ENCODE data around the gene CLSTN3. TPM values are rescaled to one million over a fixed set of nuclear protein-coding genes. Genes with fewer than 3 reads are reported as not detected.

CLSTN3 gene
- total and polyA plus RNA-seq, 2 of the 8 experiments (the other 6 are each of a cell fraction or from before 2014, with no cell fraction given), result 20.4 to 26.3 TPM

DNA sequence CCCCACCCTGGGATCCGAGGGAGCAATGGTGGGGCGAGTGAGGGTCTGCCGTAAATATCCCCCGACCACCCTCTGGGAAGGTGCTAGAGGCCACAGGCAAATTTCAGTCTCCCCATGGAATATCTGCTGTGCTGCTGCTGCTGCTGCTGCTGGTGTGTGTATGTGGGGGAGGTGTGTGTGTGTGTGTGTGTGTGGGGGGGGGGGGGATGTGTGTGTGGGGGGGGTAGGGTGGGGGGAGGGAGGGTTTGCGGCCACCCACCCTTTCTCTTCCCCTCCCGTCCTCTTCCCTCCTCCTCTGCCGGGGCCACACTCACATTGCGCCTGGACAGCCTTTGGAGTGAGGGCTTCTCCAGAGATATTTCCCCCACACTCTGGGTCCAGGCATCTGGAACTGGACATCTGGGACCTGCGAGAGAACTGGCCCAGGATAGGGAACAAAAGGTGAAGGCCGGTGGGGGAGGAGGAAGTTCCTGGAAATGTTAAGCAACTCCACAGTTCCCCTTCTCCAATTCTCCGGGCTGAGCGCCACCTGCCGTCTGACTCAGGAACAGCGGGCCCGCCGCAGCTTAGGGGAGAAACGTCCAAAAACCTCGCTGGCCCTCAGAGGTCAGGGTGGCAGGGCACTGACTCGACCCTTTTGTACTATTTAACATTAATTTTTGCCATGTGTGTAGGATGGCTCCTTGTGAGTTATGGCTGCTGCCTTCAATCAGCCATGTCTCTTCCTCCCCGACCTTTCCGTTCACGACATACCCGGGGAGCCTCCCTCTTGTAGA lies 21.2 kb upstream of the CLSTN3 start, which contains the start of gene C1RL:
Gene C1RL, minus strand, starts transcription at position 419 of the 776 bp plus-strand sequence. Its CDS starts 34 bp downstream, at position 385.
- no peaks in the 10 kb centered on the region for H3K27me3 ChIP-seq (replicated peaks in 1 of 4; ENCODE audit: control insufficient read depth in 3 of 4, extremely low read depth in 1 of 4, insufficient read depth in 3 of 4, low read length in 3 of 4)
- TF ChIP-seq PHF8 (conservative IDR thresholded peaks at IDR 0.05; ENCODE audit: low read depth, low read length) (no peak), RBBP5 (IDR thresholded peaks at IDR 0.05; ENCODE audit: borderline replicate concordance, low read depth, low read length) (no peak; the same call in 1 of the 2 replicates), RAD21 (IDR thresholded peaks at IDR 0.05 in 1 of 2, conservative IDR thresholded peaks at IDR 0.05 in 1 of 2; ENCODE audit: low read depth in 2 of 2, low read length in 2 of 2) (peak; percentile 66 to 79), JUND (IDR thresholded peaks at IDR 0.05; ENCODE audit: low read length) (no peak), CBX8 (IDR thresholded peaks at IDR 0.05; ENCODE audit: borderline replicate concordance, low read depth, low read length) (no peak), HDAC6 (IDR thresholded peaks at IDR 0.05; ENCODE audit: low read depth, low read length) (no peak)
- TF ChIP-seq, protein P1, sequence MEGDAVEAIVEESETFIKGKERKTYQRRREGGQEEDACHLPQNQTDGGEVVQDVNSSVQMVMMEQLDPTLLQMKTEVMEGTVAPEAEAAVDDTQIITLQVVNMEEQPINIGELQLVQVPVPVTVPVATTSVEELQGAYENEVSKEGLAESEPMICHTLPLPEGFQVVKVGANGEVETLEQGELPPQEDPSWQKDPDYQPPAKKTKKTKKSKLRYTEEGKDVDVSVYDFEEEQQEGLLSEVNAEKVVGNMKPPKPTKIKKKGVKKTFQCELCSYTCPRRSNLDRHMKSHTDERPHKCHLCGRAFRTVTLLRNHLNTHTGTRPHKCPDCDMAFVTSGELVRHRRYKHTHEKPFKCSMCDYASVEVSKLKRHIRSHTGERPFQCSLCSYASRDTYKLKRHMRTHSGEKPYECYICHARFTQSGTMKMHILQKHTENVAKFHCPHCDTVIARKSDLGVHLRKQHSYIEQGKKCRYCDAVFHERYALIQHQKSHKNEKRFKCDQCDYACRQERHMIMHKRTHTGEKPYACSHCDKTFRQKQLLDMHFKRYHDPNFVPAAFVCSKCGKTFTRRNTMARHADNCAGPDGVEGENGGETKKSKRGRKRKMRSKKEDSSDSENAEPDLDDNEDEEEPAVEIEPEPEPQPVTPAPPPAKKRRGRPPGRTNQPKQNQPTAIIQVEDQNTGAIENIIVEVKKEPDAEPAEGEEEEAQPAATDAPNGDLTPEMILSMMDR (IDR thresholded peaks at IDR 0.05; ENCODE audit: control extremely low read depth in 1 of 3, insufficient read depth in 1 of 3, low read depth in 1 of 3, low read length in 3 of 3), result peak; percentile 82 to 95 (median 91)

More for the DNA sequence above, 21.2 kb upstream of the CLSTN3 start, which contains the start of gene C1RL:
- no peak within 1 kb of the TSS; the same call in 1 of the 2 replicates for H2AFZ ChIP-seq (ENCODE audit: low read length)
- FAIRE-seq (no peak), DNase-seq (ENCODE audit: low read depth in 1 of 2, low spot score in 2 of 2) (peak; percentile 53 to 99)
- peak within 1 kb of the TSS; percentile 95 for H3K14ac ChIP-seq (ENCODE audit: insufficient read length)
- H2BK20ac ChIP-seq (ENCODE audit: low read length), result peak within 1 kb of the TSS; percentile 75; the same call in 1 of the 2 replicates
- no peaks in the 10 kb centered on the region for H3K79me1 ChIP-seq (ENCODE audit: low read depth, low read length)
- ChIA-PET CTCF (ENCODE audit: partially characterized antibody) (interaction anchor here (0.6 to 4.2 kb wide), 49 partner anchors 9 to 322 kb away, joined by 3 to 51 read pairs (median 5); partner anchors contain the start of genes C12orf57, C1R, C1S and CLSTN3), POLR2A (ENCODE audit: partially characterized antibody) (interaction anchor here (0.6 to 4.9 kb wide), 24 partner anchors 9 to 242 kb away, joined by 3 to 42 read pairs (median 6); partner anchors contain the start of genes C12orf57, C1R, C1S and CLSTN3)
- peak within 1 kb of the TSS; percentile 92 for H4K5ac ChIP-seq (ENCODE audit: insufficient read length, low read depth, low read length)
- peak within 1 kb of the TSS; percentile 62 for H2BK12ac ChIP-seq (ENCODE audit: low read depth, low read length)
- H3K9ac ChIP-seq (replicated peaks in 1 of 4; ENCODE audit: extremely low read depth in 1 of 4, low read depth in 3 of 4, low read length in 3 of 4), result peak within 1 kb of the TSS; percentile 57 to 75 (median 70); a peak in 6 of 7 replicates
- H4K8ac ChIP-seq (ENCODE audit: extremely low read depth, insufficient read depth, low read length), result peak within 1 kb of the TSS; percentile 91
- H2BK15ac ChIP-seq (ENCODE audit: low read length), result peak within 1 kb of the TSS; percentile 31; the same call in 1 of the 2 replicates
- H3K4me2 ChIP-seq (ENCODE audit: insufficient read depth in 1 of 2, low read depth in 2 of 2, low read length in 2 of 2), result peak within 1 kb of the TSS; percentile 78 to 84
- peaks cover 0 to 1% of the 10 kb centered on the region in 2 experiments for H4K20me1 ChIP-seq (replicated peaks in 1 of 2; ENCODE audit: control insufficient read depth in 1 of 2, insufficient read depth in 2 of 2, low read length in 2 of 2)
- H3K27ac ChIP-seq (ENCODE audit: low read depth, low read length), result peak within 1 kb of the TSS; percentile 13; the same call in 1 of the 2 replicates
- H3K23me2 ChIP-seq (ENCODE audit: low read depth, low read length), result peaks cover 4% of the 10 kb centered on the region
- peak within 1 kb of the TSS; percentile 81 for H3K18ac ChIP-seq (ENCODE audit: extremely low read depth, low read length)
- H2AK5ac ChIP-seq (ENCODE audit: low read depth, low read length), result no peak within 1 kb of the TSS
- no peak within 1 kb of the TSS for H3K4ac ChIP-seq (replicated peaks; ENCODE audit: insufficient read length, low read depth, low read length)
- H3K36me3 ChIP-seq (ENCODE audit: control insufficient read depth in 2 of 4, insufficient read depth in 4 of 4, low read length in 3 of 4), result no peaks in the 10 kb centered on the region; a peak in 1 of 8 replicates
- peak within 1 kb of the TSS; percentile 53; the same call in 1 of the 2 replicates for H2BK5ac ChIP-seq (ENCODE audit: low read depth, low read length)
- WGBS, 2 experiments (ENCODE audit: extremely low coverage in 1 of 2, insufficient coverage in 1 of 2, insufficient read length in 1 of 2, insufficient replicate concordance in 2 of 2, low coverage in 1 of 2, low lambda C conversion rate in 2 of 2, missing lambda C conversion rate in 1 of 2), result 22% methylated on average over 19 of the region's 23 CpGs; no CpG with 5 or more reads in 1 of the 2 experiments
- H3K56ac ChIP-seq (replicated peaks; ENCODE audit: insufficient read length, low read depth, low read length), result peak within 1 kb of the TSS; percentile 63
- no peak within 1 kb of the TSS for H3K23ac ChIP-seq (ENCODE audit: insufficient read length)
- peaks cover 0 to 3% of the 10 kb centered on the region in 2 experiments; a peak in 2 of 4 replicates for H3K9me3 ChIP-seq (ENCODE audit: insufficient read depth in 2 of 2, low read depth in 1 of 2, low read length in 1 of 2)
- H3K4me1 ChIP-seq (replicated peaks in 1 of 4; ENCODE audit: control insufficient read depth in 3 of 4, insufficient read depth in 4 of 4, low read length in 3 of 4), result 0 out of 7 replicates have a peak, but pooled peaks cover 0 to 2% (median 0%) of the 10 kb centered on the region in 4 experiments
- H3K4me3 ChIP-seq (ENCODE audit: extremely low read depth in 1 of 4, insufficient read depth in 2 of 4, low read depth in 3 of 4, low read length in 4 of 4), result peak within 1 kb of the TSS; percentile 63 to 80 (median 75)
- H2BK120ac ChIP-seq (replicated peaks; ENCODE audit: low read depth, low read length), result peak within 1 kb of the TSS; percentile 58
- peak within 1 kb of the TSS; percentile 92 for H4K91ac ChIP-seq (replicated peaks; ENCODE audit: insufficient read length, low read length)
- no peaks in the 10 kb centered on the region for H3K79me2 ChIP-seq (ENCODE audit: control insufficient read depth in 1 of 2, insufficient read depth in 2 of 2, low read length in 2 of 2)
